ENCODE data around the gene CDH4.

The CDH4 gene

DNA sequence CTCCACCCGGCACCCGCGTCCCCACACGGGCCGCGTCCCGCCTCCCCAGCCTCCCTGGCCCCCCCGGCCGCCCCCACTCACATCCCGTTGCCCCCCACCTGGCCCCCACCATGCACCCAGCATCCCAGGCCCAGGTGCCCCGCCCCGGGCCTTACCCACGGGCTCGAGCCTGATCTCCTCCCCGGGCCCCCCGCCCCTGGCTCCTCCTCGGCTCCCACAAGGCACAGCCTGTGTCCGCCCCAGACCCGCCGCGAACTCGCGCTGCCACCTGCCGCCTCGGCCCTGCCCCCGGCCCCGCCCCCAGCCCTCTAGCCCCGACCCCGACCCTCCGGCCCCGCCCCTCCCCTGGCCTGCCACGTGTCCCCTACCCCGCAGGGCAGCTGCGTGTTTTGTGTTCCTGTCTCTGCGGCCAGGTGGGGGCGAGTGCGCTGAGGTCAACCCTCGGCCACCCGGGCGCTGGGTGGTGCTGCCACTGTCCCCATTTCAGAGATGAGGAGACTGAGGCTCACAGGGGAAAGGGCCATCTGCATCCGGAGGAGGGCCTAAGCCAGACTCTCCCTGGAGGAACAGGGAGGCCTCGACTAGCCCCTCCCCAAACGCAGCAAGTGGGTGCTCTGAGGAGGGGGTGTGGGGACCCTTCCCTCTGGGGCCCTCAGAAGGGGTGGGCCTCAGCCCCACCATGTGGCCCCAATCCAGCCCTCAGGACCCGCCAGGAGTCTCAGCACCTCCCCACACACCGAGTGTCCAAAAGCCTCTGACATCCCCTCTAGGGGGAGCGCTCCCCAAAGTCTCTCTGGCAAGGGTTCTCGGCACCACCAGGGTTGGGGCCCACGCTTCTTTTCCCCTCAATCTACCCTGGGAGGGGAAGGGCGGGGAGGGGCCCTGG, 713.8 kb downstream of the CDH4 start:
- TF ChIP-seq, protein P1, sequence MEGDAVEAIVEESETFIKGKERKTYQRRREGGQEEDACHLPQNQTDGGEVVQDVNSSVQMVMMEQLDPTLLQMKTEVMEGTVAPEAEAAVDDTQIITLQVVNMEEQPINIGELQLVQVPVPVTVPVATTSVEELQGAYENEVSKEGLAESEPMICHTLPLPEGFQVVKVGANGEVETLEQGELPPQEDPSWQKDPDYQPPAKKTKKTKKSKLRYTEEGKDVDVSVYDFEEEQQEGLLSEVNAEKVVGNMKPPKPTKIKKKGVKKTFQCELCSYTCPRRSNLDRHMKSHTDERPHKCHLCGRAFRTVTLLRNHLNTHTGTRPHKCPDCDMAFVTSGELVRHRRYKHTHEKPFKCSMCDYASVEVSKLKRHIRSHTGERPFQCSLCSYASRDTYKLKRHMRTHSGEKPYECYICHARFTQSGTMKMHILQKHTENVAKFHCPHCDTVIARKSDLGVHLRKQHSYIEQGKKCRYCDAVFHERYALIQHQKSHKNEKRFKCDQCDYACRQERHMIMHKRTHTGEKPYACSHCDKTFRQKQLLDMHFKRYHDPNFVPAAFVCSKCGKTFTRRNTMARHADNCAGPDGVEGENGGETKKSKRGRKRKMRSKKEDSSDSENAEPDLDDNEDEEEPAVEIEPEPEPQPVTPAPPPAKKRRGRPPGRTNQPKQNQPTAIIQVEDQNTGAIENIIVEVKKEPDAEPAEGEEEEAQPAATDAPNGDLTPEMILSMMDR (IDR thresholded peaks at IDR 0.05; ENCODE audit: extremely low read depth, missing control alignments) = no peak
- no peak for DNase-seq (ENCODE audit: low spot score)

- DNase-seq (ENCODE audit: low spot score) = no peak
- TF ChIP-seq, protein P1 (IDR thresholded peaks at IDR 0.05; ENCODE audit: extremely low read depth, missing control alignments) = no peak
Measured at GRCh38 chr20:61966492-61967244, 714.6 kb downstream of the CDH4 start.

- TF ChIP-seq, protein P1 (IDR thresholded peaks at IDR 0.05; ENCODE audit: extremely low read depth, missing control alignments) = no peak
- no peak for DNase-seq (ENCODE audit: low spot score)
Measured at GRCh38 chr20:61967300-61967699, 715.2 kb downstream of the CDH4 start.

DNA sequence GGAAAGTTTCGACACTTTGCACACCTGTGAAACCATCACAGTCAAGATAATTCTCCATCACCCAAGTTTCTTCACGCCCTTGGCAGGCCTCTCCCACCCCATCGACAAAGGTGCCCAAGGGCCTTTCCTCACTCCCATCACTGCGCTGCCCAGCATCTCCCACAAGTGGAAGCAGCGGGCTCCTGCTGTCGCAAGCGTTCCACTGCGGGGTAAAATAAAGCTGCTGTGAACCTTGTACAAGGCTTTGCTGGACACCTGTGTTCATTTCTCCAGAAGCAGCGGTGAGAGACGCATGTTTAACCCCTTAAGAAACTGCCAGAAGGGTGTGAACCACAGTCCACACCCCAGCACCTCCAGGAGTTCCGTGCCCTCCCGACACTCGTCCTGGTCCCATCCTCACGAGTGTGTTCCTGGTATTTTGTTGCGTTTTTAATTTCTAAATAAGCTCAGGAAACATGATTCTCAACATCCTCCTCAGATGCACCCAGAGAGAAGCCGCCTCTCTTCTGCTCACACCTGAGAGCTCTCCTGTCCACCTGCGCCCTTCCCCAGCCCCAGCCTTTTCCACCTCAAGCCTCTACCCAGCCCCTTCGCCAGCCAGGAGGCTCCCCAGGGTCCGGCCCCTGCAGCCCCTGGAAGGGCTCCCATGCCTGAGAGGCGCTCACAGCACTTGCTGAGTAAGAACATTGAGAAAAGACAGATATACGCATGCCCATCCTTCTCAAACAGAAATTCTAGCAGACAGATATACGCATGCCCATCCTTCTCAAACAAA, 716.2 kb downstream of the CDH4 start:
- DNase-seq (ENCODE audit: low spot score) = no peak
- TF ChIP-seq, protein P1 (IDR thresholded peaks at IDR 0.05; ENCODE audit: extremely low read depth, missing control alignments) = no peak

- no peak for DNase-seq (ENCODE audit: low spot score)
- TF ChIP-seq, protein P1 (IDR thresholded peaks at IDR 0.05; ENCODE audit: extremely low read depth, missing control alignments) = no peak
Measured at GRCh38 chr20:61968932-61969331, 716.9 kb downstream of the CDH4 start.

DNA sequence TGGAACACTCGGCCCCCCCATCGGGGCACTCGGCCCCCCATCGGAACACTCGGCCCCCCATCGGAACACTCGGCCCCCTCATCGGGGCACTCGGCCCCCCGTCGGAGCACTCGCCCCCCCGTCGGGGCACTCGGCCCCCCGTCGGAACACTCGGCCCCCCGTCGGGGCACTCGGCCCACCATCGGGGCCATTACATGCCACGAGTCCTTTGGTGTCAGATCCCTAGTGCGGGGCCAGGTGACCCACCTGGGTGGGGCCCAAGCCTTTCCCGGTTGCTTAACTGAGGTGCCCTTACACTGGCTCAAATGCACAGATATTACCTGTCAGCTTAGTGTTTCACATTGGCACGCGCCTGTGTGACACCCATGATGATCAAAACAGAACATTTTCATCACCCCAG, 717.7 kb downstream of the CDH4 start:
- DNase-seq (ENCODE audit: low spot score) = no peak
- TF ChIP-seq, protein P1 (IDR thresholded peaks at IDR 0.05; ENCODE audit: extremely low read depth, missing control alignments) = no peak

Data from GM20000 (cell line).